ENCODE results near the gene SELENOM. TPM values are rescaled to one million over a fixed set of nuclear protein-coding genes. Genes with fewer than 3 reads are reported as not detected.

The SELENOM gene
- total RNA-seq, 1 experiment from 2014 or later: 3.2 TPM

- H3K4me3 ChIP-seq (ENCODE audit: low read depth, low read length, poor library complexity, severe bottlenecking): no peak overlapping the region
- peaks cover 6% of the 10 kb centered on the region for H3K4me1 ChIP-seq (ENCODE audit: insufficient read depth, low read length, poor library complexity, severe bottlenecking)
- H3K27me3 ChIP-seq (replicated peaks; ENCODE audit: insufficient read depth, low read depth, low read length, poor library complexity): no peaks in the 10 kb centered on the region
- DNase-seq (ENCODE audit: low spot score): no peak
- intact Hi-C loops (cut with micrococcal nuclease; ENCODE audit: unreplicated experiment): no loop called here
- H3K27ac ChIP-seq (ENCODE audit: low read depth, low read length, poor library complexity, severe bottlenecking): no peak overlapping the region
- CTCF ChIA-PET: interaction anchor here (0.6 kb wide), 1 partner anchor 283 kb away, joined by 3 read pairs; no protein-coding TSS in a partner anchor
- POLR2A ChIA-PET (ENCODE audit: low non-redundant PET): no interaction called here
- TF ChIP-seq CTCF (conservative IDR thresholded peaks at IDR 0.05; ENCODE audit: low read depth, low read length) (no peak), EZH2 (IDR thresholded peaks at IDR 0.05; ENCODE audit: borderline replicate concordance, low read depth, low read length, poor library complexity, severe bottlenecking) (no peak)
- no peaks in the 10 kb centered on the region for H3K9me3 ChIP-seq (ENCODE audit: low read depth, low read length, poor library complexity, severe bottlenecking)
- BruUV-seq (replicated peaks): no TSS peak
- H3K36me3 ChIP-seq (ENCODE audit: insufficient read depth, low read length, poor library complexity, severe bottlenecking): peaks cover 54% of the 10 kb centered on the region
Observed at GRCh38 chr22:31134688-31135087, 27.3 kb upstream of the SELENOM start.

GRCh38 chr22:31133911-31134310, 26.5 kb upstream of the SELENOM start:
- Histone ChIP-seq H3K27me3 (replicated peaks; ENCODE audit: insufficient read depth, low read depth, low read length, poor library complexity) (no peaks in the 10 kb centered on the region), H3K4me1 (ENCODE audit: insufficient read depth, low read length, poor library complexity, severe bottlenecking) (peaks cover 6% of the 10 kb centered on the region), H3K27ac (ENCODE audit: low read depth, low read length, poor library complexity, severe bottlenecking) (no peak overlapping the region), H3K9me3 (ENCODE audit: low read depth, low read length, poor library complexity, severe bottlenecking) (no peaks in the 10 kb centered on the region), H3K4me3 (ENCODE audit: low read depth, low read length, poor library complexity, severe bottlenecking) (no peak overlapping the region), H3K36me3 (ENCODE audit: insufficient read depth, low read length, poor library complexity, severe bottlenecking) (peaks cover 54% of the 10 kb centered on the region)
- BruUV-seq (replicated peaks): no TSS peak
- no peak for DNase-seq (ENCODE audit: low spot score)
- POLR2A ChIA-PET (ENCODE audit: low non-redundant PET): no interaction called here
- TF ChIP-seq CTCF (conservative IDR thresholded peaks at IDR 0.05; ENCODE audit: low read depth, low read length): no peak
- TF ChIP-seq EZH2 (IDR thresholded peaks at IDR 0.05; ENCODE audit: borderline replicate concordance, low read depth, low read length, poor library complexity, severe bottlenecking): no peak
- CTCF ChIA-PET: interaction anchor here (0.6 kb wide), 1 partner anchor 284 kb away, joined by 3 read pairs; no protein-coding TSS in a partner anchor
- intact Hi-C loops (cut with micrococcal nuclease; ENCODE audit: unreplicated experiment): no loop called here

- H3K27me3 ChIP-seq (replicated peaks; ENCODE audit: insufficient read depth, low read depth, low read length, poor library complexity): no peaks in the 10 kb centered on the region
- H3K4me3 ChIP-seq (ENCODE audit: low read depth, low read length, poor library complexity, severe bottlenecking): no peak overlapping the region
- no peaks in the 10 kb centered on the region for H3K9me3 ChIP-seq (ENCODE audit: low read depth, low read length, poor library complexity, severe bottlenecking)
- no TSS peak for BruUV-seq (replicated peaks)
- TF ChIP-seq EZH2 (IDR thresholded peaks at IDR 0.05; ENCODE audit: borderline replicate concordance, low read depth, low read length, poor library complexity, severe bottlenecking) (no peak), CTCF (conservative IDR thresholded peaks at IDR 0.05; ENCODE audit: low read depth, low read length) (no peak)
- no peak for DNase-seq (ENCODE audit: low spot score)
- H3K36me3 ChIP-seq (ENCODE audit: insufficient read depth, low read length, poor library complexity, severe bottlenecking): peaks cover 29% of the 10 kb centered on the region
- CTCF ChIA-PET: no interaction called here
- POLR2A ChIA-PET (ENCODE audit: low non-redundant PET): no interaction called here
- H3K4me1 ChIP-seq (ENCODE audit: insufficient read depth, low read length, poor library complexity, severe bottlenecking): no peaks in the 10 kb centered on the region
- intact Hi-C loops (cut with micrococcal nuclease; ENCODE audit: unreplicated experiment): no loop called here
- no peak overlapping the region for H3K27ac ChIP-seq (ENCODE audit: low read depth, low read length, poor library complexity, severe bottlenecking)
Observed at GRCh38 chr22:31130873-31131272, 23.5 kb upstream of the SELENOM start.

Data from A673 (cell line).